CD14-positive monocyte (primary cell): ENCODE results near the gene MTMR3. TPM values are rescaled to one million over a fixed set of nuclear protein-coding genes. Genes with fewer than 3 reads are reported as not detected.

Experiments used
- DNase-seq, 3 donors: peaks; one replicate each; pipeline ENCODE4 v3.0.0-alpha.2; 2011 to 2022
- H2AFZ ChIP-seq: 2 replicates; pipeline ENCODE4 v1.6.0; 2012; ENCODE audit warnings: mild to moderate bottlenecking, low read depth, low read length, inconsistent platforms; ENCODE audit not compliant: insufficient read depth, poor library complexity, severe bottlenecking
- H3K27ac ChIP-seq, 2 donors: 1 replicate in 1 of 2; 2 replicates in 1 of 2; pipeline ENCODE4 v1.5.1; 2012 to 2013; ENCODE audit warnings: low read length in 2 of 2, control low read depth in 1 of 2, inconsistent platforms in 1 of 2, low read depth in 1 of 2, mild to moderate bottlenecking in 1 of 2
- H3K27me3 ChIP-seq, 2 donors: one replicate each; pipeline versions ENCODE4 v1.6.0 to v1.6.1; 2011 to 2013; ENCODE audit warnings: low read length in 2 of 2; ENCODE audit not compliant: control insufficient read depth in 2 of 2, insufficient read depth in 2 of 2
- H3K36me3 ChIP-seq, 2 donors: replicated peaks in 1 of 2; 1 replicate in 1 of 2; 2 replicates in 1 of 2; pipeline versions ENCODE4 v1.5.1 to v1.6.1; 2012 to 2013; ENCODE audit warnings: low read length in 2 of 2, control low read depth in 1 of 2, inconsistent platforms in 1 of 2, mild to moderate bottlenecking in 1 of 2; ENCODE audit not compliant: insufficient read depth in 2 of 2, control insufficient read depth in 1 of 2
- H3K4me1 ChIP-seq, 2 donors: 1 replicate in 1 of 2; 2 replicates in 1 of 2; pipeline versions ENCODE4 v1.5.1 to v1.6.1; 2012 to 2013; ENCODE audit warnings: low read length in 2 of 2, control low read depth in 1 of 2, inconsistent platforms in 1 of 2, mild to moderate bottlenecking in 1 of 2, moderate library complexity in 1 of 2; ENCODE audit not compliant: insufficient read depth in 2 of 2, control insufficient read depth in 1 of 2
- H3K4me2 ChIP-seq: replicated peaks from 2 replicates; pipeline ENCODE3; 2012; ENCODE audit warnings: low read length, moderate library complexity, mild to moderate bottlenecking; ENCODE audit not compliant: poor library complexity, severe bottlenecking; ENCODE audit errors: extremely low read depth
- H3K4me3 ChIP-seq, 3 experiments: fragments of 200-600 bp in 1 of 3; sonication (generic) in 1 of 3; replicated peaks in 1 of 3; 1 replicate in 2 of 3; 2 replicates in 1 of 3; pipeline ENCODE4 v1.5.1; 2011 to 2013; ENCODE audit warnings: low read length in 3 of 3, mild to moderate bottlenecking in 3 of 3, control low read depth in 2 of 3, low read depth in 2 of 3, inconsistent platforms in 1 of 3, moderate library complexity in 1 of 3
- H3K79me2 ChIP-seq: 2 replicates; pipeline ENCODE4 v1.6.0; 2012; ENCODE audit warnings: mild to moderate bottlenecking, control low read depth, inconsistent platforms, low read length, moderate library complexity; ENCODE audit not compliant: insufficient read depth
- H3K9ac ChIP-seq: 2 replicates; pipeline ENCODE4 v1.6.0; 2017; ENCODE audit warnings: low read length, mild to moderate bottlenecking; ENCODE audit not compliant: insufficient read depth, poor library complexity, severe bottlenecking
- H3K9me3 ChIP-seq, 2 donors: replicated peaks in 1 of 2; 1 replicate in 1 of 2; 2 replicates in 1 of 2; pipeline versions ENCODE4 v1.5.1 to v1.6.1; 2012 to 2013; ENCODE audit warnings: low read length in 2 of 2, control low read depth in 1 of 2; ENCODE audit not compliant: control insufficient read depth in 1 of 2, insufficient read depth in 1 of 2
- H4K20me1 ChIP-seq: 2 replicates; pipeline ENCODE4 v1.6.0; 2012; ENCODE audit warnings: mild to moderate bottlenecking, low read length, control low read depth, moderate library complexity; ENCODE audit not compliant: insufficient read depth
- H3K27ac Mint-ChIP-seq, 7 donors: one replicate each; pipeline ENCODE4 v1.8.0; 2020; ENCODE audit warnings: mild to moderate bottlenecking in 7 of 7, mixed read lengths in 7 of 7, moderate library complexity in 6 of 7, inconsistent platforms in 2 of 7
- H3K27me3 Mint-ChIP-seq, 3 donors: one replicate each; pipeline ENCODE4 v1.8.0; 2021 to 2022; ENCODE audit warnings: low read depth in 3 of 3, mild to moderate bottlenecking in 3 of 3, mixed read lengths in 3 of 3, moderate library complexity in 3 of 3, inconsistent platforms in 1 of 3
- H3K36me3 Mint-ChIP-seq, 2 donors: one replicate each; pipeline ENCODE4 v1.8.0; 2020; ENCODE audit warnings: mixed read lengths in 2 of 2, inconsistent platforms in 1 of 2, mild to moderate bottlenecking in 1 of 2
- H3K4me1 Mint-ChIP-seq: one replicate; pipeline ENCODE4 v1.8.0; 2020; ENCODE audit warnings: mild to moderate bottlenecking, mixed read lengths
- H3K4me3 Mint-ChIP-seq, 2 donors: one replicate each; pipeline ENCODE4 v1.8.0; 2020; ENCODE audit warnings: mild to moderate bottlenecking in 2 of 2, mixed read lengths in 2 of 2, moderate library complexity in 1 of 2
- H3K9me3 Mint-ChIP-seq, 7 donors: one replicate each; pipeline ENCODE4 v1.8.0; 2020 to 2022; ENCODE audit warnings: mixed read lengths in 7 of 7, mild to moderate bottlenecking in 6 of 7, moderate library complexity in 6 of 7, inconsistent platforms in 2 of 7
- CTCF ChIP-seq: fragments of 200-600 bp; IDR thresholded peaks from one replicate; pipeline ENCODE4 v1.8.0; 2022; ENCODE audit warnings: antibody characterized with exemption, mild to moderate bottlenecking
- WGBS: methylation state at CpG from one replicate; pipeline ENCODE4 v1.1.5; 2013; ENCODE audit warnings: missing lambda C conversion rate; ENCODE audit not compliant: insufficient coverage; 5-methylcytosine and 5-hydroxymethylcytosine counted together
- intact Hi-C, 2 donors: fragments of 100-400 bp; cut with micrococcal nuclease; formaldehyde crosslinking; loops; one replicate each; pipeline versions ENCODE4 v1.15.0 to v1.15.1; 2023
- polyA plus RNA-seq, 3 donors: library from polyadenylated mRNA; depleted of rRNA in 1 of 3; unstranded in 2 of 3; stranded (reverse) in 1 of 3; fragments of 300-500 nt in 2 of 3; fragments of >200 nt in 1 of 3; fragmentation: Illumina TruSeq in 2 of 3; gene quantifications; 1 replicate in 2 of 3; 2 replicates in 1 of 3; pipeline ENCODE4 v1.2.3, GENCODE V29; 2012 to 2021

The MTMR3 gene
- polyA plus RNA-seq, 3 donors = 23.4 to 86.1 (median 30.2) TPM

- Histone ChIP-seq H3K27me3 (no peaks in the 10 kb centered on the region), H2AFZ (no peak overlapping the region), H3K4me2 (no peak overlapping the region), H4K20me1 (peaks cover 96% of the 10 kb centered on the region), H3K4me3 (no peak overlapping the region), H3K4me1 (no peaks in the 10 kb centered on the region), H3K27ac (peak overlapping the region in 1 of 2 donors; percentile 17), H3K79me2 (peaks cover 3% of the 10 kb centered on the region), H3K9ac (no peak overlapping the region), H3K9me3 (no peaks in the 10 kb centered on the region), H3K36me3 (peaks cover 88 to 99% of the 10 kb centered on the region in 2 donors)
- Mint-ChIP-seq H3K36me3 (peaks cover 88 to 96% of the 10 kb centered on the region in 2 donors), H3K9me3 (no peaks in the 10 kb centered on the region), H3K27me3 (peaks cover 0 to 2% (median 0%) of the 10 kb centered on the region in 3 donors), H3K4me3 (no peak overlapping the region), H3K27ac (peak overlapping the region in 2 of 7 donors; percentile 29 to 65), H3K4me1 (no peaks in the 10 kb centered on the region)
- DNase-seq = no peak
- no peak for TF ChIP-seq CTCF
- intact Hi-C loops = loop anchor here (10.0 kb wide), 2 partner anchors 240 to 370 kb away; partner anchors contain the start of genes UQCR10 (in 1 of the 2) and ZMAT5 (in 1 of the 2)
- WGBS = 90% methylated on average over 2 of the region's 4 CpGs
These were observed 121.7 kb downstream of the MTMR3 start for GRCh38 chr22:30004694-30005093.

GRCh38 chr22:30005213-30005857 lies 122.4 kb downstream of the MTMR3 start:
- Histone ChIP-seq H3K27ac (no peak overlapping the region), H3K4me1 (no peaks in the 10 kb centered on the region), H3K4me2 (no peak overlapping the region), H2AFZ (no peak overlapping the region), H3K27me3 (no peaks in the 10 kb centered on the region), H3K36me3 (peaks cover 91 to 100% of the 10 kb centered on the region in 2 donors), H3K9me3 (no peaks in the 10 kb centered on the region), H4K20me1 (peaks cover 99% of the 10 kb centered on the region), H3K4me3 (no peak overlapping the region), H3K79me2 (peaks cover 3% of the 10 kb centered on the region), H3K9ac (no peak overlapping the region)
- Mint-ChIP-seq H3K9me3 (no peaks in the 10 kb centered on the region), H3K4me1 (no peaks in the 10 kb centered on the region), H3K27me3 (no peaks in the 10 kb centered on the region), H3K36me3 (peaks cover 91 to 96% of the 10 kb centered on the region in 2 donors), H3K4me3 (no peak overlapping the region), H3K27ac (peak overlapping the region in 1 of 7 donors; percentile 56)
- DNase-seq = peak; percentile 39 to 60 (median 53)
- peak; percentile 97 for TF ChIP-seq CTCF
- intact Hi-C loops = loop anchor here (10.0 kb wide), 2 partner anchors 241 to 371 kb away; partner anchors contain the start of genes UQCR10 (in 1 of the 2) and ZMAT5 (in 1 of the 2)
- no CpG with 5 or more reads among the region's 3 CpGs for WGBS
